GM19463 (cell line): Measurements from ENCODE around the gene PCNX3.
"Not testable (repeated sequence)": the region's sequence is repeated elsewhere in the genome, so short reads cannot be mapped to it uniquely, and the experiment has no call there.

Experiments
- ATAC-seq: cut with Tn5 transposase; IDR thresholded peaks from one replicate; pipeline ENCODE4 v1.9.1; 2021; ENCODE audit warnings: mild to moderate bottlenecking, moderate library complexity; ENCODE audit not compliant: unreplicated experiment

The PCNX3 gene

GRCh38 chr11:65637032-65637557 is 21.5 kb downstream of the PCNX3 start:
- ATAC-seq: no peak

- no peak for ATAC-seq
These were observed 22.3 kb downstream of the PCNX3 start, which contains the start of gene SIPA1 for GRCh38 chr11:65637794-65638419. SIPA1 (plus strand) TSS chr11:65638101; CDS start chr11:65640922, 2,821 bp downstream.

GRCh38 chr11:65639228-65639597 is 23.6 kb downstream of the PCNX3 start:
- not testable (repeated sequence) for ATAC-seq

- peak; percentile 36 for ATAC-seq
These were observed 24.3 kb downstream of the PCNX3 start for GRCh38 chr11:65639623-65640482.

GRCh38 chr11:65640483-65641296 is 25.1 kb downstream of the PCNX3 start:
- no peak for ATAC-seq

DNA sequence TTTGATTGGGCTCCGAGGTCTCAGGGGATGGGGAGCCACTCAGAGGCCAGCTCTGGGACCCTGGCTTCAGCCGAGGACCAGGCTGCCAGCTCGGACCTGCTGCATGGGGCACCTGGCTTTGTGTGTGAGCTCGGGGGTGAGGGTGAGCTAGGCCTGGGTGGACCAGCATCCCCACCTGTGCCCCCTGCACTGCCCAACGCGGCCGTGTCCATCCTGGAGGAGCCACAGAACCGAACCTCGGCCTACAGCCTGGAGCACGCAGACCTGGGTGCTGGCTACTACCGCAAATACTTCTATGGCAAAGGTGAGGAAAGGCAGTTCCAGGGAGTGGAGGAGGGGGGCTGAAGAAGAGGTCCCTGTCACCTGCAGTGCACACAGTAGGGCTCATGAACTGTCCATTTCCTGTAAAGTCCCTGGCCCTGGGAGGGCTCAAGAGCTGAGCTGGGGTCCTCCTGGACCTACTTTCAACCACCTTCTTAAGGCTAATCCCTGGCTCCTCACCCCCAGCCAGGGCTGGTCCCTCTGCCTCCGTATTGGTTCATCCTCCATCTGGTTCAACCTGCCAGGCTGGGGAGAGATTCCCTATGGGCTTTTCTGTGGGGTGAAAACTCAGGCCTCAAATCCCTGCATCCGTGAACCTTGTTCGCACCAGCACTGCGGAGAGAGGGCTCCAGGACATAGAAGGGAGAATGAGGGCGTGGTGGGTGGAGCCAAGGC is 25.9 kb downstream of the PCNX3 start:
- no peak for ATAC-seq

DNA sequence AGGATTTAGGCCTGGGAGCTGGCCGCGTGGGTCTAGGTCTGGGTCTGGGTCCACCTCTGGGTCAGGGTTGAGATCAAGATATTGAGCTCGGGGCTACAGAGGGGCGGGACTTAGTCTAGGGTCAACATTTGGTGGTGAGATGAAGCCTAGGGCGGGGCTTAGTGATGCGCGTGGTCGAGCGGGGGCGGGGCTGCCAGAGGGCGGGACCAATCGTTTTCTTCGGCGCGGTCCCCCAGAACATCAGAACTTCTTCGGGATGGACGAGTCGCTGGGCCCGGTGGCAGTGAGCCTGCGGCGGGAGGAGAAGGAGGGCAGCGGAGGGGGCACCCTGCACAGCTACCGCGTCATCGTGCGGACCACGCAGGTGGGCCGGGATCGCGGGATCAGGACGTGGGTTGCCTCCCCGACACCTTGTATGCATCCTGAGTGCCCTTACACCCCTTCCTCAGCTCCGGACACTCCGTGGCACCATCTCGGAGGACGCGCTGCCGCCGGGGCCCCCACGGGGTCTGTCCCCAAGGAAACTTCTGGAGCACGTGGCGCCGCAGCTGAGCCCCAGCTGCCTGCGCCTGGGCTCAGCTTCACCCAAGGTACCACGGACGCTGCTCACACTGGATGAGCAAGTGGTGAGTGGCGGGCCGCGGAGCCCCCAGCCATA is 26.6 kb downstream of the PCNX3 start:
- no peak for ATAC-seq

DNA sequence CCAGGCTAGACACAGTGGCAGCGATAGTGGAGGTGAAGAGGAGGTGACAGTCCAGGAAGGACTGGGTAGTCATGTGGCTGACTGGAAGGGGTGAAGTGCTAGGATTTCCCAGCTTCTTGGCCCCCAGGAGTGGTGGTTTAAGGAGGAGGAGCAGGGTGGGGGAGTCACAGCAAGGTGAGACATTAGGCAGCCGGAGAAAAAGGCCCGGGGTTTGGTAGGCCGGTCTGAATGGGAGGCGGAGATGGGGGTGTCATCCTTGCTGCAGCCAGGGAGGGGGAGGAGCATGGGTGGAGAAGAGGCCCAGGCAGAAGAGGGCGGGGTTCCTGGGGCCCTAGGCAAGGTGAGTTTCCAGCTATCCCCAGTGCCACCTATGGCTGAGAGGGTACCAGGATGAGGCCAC is 28.4 kb downstream of the PCNX3 start:
- no peak for ATAC-seq

GRCh38 chr11:65644837-65645236 is 29.3 kb downstream of the PCNX3 start:
- ATAC-seq: no peak

DNA sequence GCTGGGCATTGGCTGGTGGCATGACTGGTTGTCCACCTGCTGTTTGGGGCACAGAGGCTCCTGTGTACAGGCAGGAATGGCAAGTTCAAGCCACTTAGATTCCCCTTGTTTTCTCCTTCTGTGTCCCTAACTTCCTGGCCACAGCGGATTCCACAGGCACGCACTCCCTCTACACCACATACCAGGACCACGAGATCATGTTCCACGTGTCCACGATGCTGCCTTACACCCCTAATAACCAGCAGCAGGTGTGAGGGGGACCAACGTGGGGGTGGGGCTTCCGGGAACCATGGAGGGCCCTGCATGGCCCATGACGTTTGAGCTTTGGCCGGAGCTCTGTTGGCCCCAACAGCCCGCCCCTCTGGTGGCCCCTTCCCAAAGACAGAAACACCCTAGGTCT is 30.1 kb downstream of the PCNX3 start:
- ATAC-seq: no peak

DNA sequence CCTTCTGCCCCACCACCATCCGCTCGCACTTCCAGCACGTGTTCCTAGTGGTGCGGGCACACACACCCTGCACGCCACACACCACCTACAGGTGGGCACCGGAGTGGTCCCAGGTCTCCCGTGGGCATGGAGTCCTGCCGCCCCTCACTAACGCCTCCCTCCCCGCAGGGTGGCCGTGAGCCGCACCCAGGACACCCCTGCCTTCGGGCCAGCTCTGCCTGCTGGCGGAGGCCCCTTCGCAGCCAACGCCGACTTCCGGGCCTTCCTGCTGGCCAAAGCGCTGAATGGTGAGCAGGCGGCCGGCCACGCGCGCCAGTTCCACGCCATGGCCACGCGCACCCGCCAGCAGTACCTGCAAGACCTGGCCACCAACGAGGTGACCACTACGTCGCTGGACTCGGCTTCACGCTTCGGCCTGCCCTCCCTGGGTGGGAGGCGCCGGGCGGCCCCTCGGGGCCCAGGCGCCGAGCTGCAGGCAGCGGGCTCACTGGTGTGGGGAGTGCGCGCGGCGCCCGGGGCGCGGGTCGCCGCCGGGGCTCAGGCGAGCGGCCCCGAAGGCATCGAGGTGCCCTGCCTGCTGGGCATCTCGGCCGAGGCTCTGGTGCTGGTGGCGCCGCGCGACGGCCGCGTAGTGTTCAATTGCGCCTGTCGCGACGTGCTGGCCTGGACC is 30.8 kb downstream of the PCNX3 start:
- no peak for ATAC-seq

DNA sequence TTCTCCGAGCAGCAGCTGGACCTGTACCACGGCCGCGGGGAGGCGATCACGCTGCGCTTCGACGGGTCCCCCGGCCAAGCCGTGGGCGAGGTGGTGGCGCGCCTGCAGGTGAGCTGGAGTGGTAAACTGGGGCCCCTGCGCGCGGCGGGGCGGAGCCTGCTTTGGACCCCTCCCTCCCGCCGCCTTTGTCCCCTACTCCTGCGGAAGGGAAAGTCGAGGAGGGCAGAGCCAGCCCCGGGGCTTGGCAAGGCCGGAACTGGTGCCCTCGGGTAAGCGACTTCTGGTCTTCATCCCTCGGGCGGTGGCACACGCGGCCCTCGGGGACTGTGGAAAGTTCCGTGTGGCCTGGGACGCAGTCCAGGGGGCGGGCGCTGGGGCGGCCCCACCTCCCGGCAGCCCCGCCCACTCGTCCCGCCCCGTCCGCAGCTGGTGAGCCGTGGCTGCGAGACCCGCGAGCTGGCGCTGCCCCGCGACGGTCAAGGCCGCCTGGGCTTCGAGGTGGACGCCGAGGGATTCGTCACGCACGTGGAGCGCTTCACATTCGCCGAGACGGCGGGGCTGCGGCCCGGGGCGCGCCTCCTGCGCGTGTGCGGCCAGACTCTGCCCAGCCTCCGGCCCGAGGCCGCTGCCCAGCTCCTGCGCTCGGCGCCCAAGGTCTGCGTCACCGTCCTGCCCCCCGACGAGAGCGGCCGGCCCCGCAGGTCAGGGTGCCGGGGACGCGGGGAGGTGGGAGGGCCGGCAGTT is 31.6 kb downstream of the PCNX3 start:
- ATAC-seq: no peak

- no peak for ATAC-seq
These were observed 33.5 kb downstream of the PCNX3 start for GRCh38 chr11:65648997-65649493.

DNA sequence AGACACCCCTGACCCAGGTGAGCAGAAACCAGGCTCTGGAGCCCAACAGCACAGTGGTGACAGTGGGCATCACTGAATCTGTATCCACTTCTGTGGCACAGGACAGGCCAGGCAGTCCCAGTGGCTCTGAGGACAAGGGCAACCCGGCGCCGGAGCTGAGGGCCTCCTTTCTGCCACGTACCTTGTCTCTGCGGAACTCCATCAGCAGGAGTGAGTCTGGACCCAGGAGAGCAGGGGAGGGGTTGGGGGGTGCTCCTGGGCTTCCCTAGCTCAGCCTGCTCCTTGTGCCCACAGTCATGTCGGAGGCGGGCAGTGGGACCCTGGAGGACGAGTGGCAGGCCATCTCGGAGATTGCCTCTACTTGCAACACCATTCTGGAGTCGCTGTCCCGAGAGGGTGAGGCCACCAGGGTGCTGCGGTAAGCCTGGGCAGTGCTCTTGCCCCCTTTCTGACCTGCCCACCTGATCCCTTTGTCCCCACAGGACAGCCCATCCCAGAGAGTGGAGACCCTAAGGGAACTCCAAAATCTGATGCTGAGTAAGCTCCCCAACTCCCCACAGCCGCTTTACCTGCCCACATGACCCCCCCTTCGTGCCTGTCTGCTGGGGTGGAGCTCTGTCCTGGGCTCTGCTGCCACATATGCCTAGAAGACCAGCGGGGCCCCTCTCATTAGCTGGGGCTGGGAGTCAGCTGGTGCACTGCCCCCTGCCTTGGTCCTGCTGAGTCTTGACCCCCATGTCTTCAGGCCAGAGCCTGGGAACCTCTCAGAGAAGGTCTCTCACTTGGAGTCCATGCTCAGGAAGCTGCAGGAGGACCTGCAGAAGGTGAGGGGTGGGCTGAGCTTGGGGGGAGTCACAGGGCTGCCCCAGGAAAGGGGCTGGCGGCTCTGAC is 34.3 kb downstream of the PCNX3 start:
- ATAC-seq: no peak

DNA sequence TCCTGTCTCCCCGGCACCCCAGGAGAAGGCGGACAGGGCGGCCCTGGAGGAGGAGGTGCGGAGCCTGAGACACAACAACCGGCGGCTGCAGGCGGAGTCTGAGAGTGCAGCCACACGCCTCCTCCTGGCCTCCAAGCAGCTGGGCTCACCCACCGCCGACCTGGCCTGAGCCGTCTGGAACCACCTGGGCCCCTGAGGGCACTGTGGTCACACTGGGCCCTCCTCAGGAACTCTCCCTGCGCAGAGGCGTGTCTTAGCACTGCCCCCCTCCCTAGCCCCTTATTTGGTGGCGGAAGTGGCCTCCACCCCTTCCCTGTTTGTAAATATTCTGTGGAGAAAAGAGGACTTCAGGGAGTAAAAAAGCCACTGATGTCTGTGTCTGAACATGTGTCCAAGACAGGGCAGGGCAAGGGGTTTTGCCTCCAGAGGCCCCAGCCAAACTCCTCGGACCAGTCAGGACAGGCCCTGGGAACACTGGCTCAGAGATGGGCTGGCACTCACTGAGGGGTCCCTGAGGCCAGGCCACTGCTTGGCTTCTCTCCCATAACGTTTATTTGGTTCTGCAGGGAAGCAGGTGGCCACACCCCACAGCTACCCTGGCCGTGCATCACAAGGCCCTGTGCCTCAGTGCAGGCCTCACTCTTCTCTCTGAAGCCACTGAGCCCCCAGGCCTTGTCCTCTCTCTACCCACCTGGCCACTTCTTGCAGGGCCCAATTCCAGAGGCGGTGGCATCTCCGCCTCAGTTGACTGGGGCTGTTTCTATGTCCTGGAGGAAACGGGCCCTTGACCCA is 35.2 kb downstream of the PCNX3 start:
- ATAC-seq: no peak

GRCh38 chr11:65651339-65651588 is 35.7 kb downstream of the PCNX3 start:
- ATAC-seq: no peak
